HL-60/S4 (cell line): Measurements from ENCODE around the gene TMED10.

Experiments
- in situ Hi-C: fragments of 300-500 bp; cut with MboI; formaldehyde crosslinking; loops from 2 replicates; pipeline ENCODE4 v1.14.3; 2022; ENCODE audit warnings: low sequenced_read_pairs

Gene TMED10

DNA sequence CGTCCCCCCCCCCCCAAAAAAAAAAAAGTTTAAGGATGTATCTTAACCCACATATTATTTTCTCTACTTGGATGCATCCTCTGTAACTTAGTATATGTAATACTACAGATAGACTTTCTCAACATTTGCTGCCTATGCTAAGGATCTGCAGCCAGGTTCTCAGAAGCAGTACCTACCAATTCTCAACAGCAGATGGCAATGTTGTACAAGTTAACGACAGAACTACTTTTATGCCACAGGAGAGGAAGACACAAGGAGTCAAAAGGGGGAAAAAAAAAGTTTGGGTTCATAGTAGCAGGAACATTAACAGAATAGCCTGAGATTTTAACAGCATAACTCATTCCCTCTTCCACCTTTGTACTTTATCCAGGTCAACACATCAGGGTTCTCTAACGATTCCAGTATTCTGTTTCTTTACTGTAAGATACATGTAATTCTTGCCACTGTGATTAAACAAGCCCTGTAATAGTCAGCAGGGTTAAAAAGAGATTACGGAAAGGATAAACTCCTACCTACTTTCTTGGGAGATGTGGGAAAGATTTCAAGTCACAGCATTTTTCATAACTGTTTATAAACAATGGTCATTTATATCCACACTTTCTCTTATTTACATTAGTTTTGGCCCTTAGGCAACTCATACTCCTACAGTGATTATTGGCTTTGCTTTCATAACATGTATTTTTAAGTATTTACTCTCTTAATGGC lies 43.9 kb downstream of the TMED10 start:
- in situ Hi-C loops: loop anchor here (5.0 to 25.0 kb wide), 2 partner anchors 170 to 355 kb away; no protein-coding TSS in a partner anchor

DNA sequence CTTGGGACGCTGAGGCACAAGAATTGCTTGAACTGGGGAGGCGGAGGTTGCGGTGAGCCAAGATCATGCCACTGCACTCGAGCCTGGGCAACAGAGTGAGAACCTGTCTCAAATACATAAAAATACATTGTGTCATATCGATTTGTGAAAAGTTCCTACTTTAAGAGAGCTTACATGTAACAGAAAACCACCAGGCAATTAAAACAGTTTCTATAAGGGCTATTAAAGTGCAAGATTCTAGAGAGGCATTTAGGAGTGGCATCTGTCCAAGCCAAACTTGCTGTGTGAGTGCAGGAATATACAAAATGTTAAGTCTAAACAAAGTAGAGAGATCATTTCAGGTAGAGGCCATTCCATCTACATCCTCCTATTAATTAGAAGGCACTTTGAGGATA lies 47.8 kb downstream of the TMED10 start:
- in situ Hi-C loops: loop anchor here (25.0 kb wide), 1 partner anchor 359 kb away; no protein-coding TSS in a partner anchor

GRCh38 chr14:75127903-75128595 lies 48.4 kb downstream of the TMED10 start:
- in situ Hi-C loops: loop anchor here (25.0 kb wide), 1 partner anchor 359 kb away; no protein-coding TSS in a partner anchor

- in situ Hi-C loops: loop anchor here (25.0 kb wide), 1 partner anchor 360 kb away; no protein-coding TSS in a partner anchor
Observed at GRCh38 chr14:75127474-75127820, 49.0 kb downstream of the TMED10 start.

- in situ Hi-C loops: loop anchor here (25.0 kb wide), 1 partner anchor 360 kb away; no protein-coding TSS in a partner anchor
Observed at GRCh38 chr14:75126679-75127473, 49.5 kb downstream of the TMED10 start, which contains the start of gene NEK9. TSS of gene NEK9 (minus strand) at chr14:75127048. CDS start at chr14:75126921, 127 bp downstream.

GRCh38 chr14:75126121-75126544 lies 50.3 kb downstream of the TMED10 start:
- in situ Hi-C loops: loop anchor here (25.0 kb wide), 1 partner anchor 361 kb away; no protein-coding TSS in a partner anchor

DNA sequence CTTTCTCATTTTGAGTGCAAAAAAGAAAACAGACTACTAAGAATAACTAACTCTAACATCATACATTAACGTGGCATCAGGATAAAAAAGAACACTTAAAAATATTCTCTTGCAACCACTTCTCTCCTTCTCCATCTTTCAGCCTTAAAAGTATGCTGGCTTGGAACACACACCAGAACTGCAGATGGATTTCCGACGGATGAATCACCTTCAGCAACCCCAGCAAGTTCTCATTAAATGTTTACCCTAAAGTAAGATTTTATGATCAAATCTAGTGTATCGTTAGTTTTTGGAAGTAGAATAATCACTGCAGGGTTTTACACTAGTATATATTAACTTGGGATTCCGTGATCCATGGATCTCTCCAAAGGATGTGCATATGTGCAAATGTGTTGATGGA lies 50.8 kb downstream of the TMED10 start:
- in situ Hi-C loops: loop anchor here (25.0 kb wide), 1 partner anchor 362 kb away; no protein-coding TSS in a partner anchor

- in situ Hi-C loops: no loop called here
Observed at GRCh38 chr14:75123991-75124390, 52.4 kb downstream of the TMED10 start.

GRCh38 chr14:75121552-75121951 lies 54.9 kb downstream of the TMED10 start:
- in situ Hi-C loops: no loop called here

DNA sequence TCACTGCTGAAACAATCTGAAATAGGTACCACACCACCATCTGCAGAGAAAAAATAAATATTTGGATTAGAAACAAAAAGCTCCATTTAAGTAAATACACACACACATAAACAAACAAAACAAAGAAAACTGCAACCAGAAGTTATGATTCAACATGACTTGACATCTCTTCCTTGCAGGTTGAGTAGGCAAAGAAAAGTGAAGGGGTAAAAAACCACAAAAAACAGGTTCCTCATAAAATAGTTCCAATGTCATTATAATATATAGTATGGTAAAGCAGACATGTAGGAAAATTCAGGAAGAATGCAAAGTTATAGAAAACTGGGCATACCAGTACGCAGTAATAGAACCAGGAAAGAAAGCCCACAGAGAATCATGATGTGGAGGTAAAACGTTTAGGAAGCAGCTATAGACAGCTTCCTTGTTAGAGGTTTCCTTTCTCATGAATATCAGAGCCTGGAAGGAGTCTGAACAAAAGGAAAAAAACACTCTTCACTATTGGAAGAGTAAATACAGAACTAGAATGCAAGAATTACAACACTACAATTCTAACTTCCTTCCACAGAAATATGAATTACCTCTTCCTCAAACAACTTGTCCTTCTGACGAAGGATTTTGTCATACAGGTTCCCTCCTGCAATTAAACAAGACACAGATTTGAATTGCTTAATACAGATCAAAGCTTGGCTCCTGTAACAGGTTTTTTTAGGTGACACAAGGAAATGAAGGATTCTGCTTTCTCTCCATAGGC lies 55.7 kb downstream of the TMED10 start:
- in situ Hi-C loops: no loop called here

- in situ Hi-C loops: no loop called here
Observed at GRCh38 chr14:75119056-75119455, 57.4 kb downstream of the TMED10 start.

- in situ Hi-C loops: no loop called here
Observed at GRCh38 chr14:75113932-75114539, 62.4 kb downstream of the TMED10 start.

- in situ Hi-C loops: no loop called here
Observed at GRCh38 chr14:75109877-75110276, 66.5 kb downstream of the TMED10 start.

- in situ Hi-C loops: no loop called here
Observed at GRCh38 chr14:75107186-75107585, 69.2 kb downstream of the TMED10 start.

GRCh38 chr14:75101491-75101890 lies 74.9 kb downstream of the TMED10 start:
- in situ Hi-C loops: no loop called here

GRCh38 chr14:75098682-75099081 lies 77.7 kb downstream of the TMED10 start:
- in situ Hi-C loops: loop anchor here (25.0 kb wide), 1 partner anchor 186 kb away; the partner anchor contains the start of gene RPS6KL1

- in situ Hi-C loops: loop anchor here (25.0 kb wide), 1 partner anchor 186 kb away; the partner anchor contains the start of gene RPS6KL1
Observed at GRCh38 chr14:75098212-75098611, 78.2 kb downstream of the TMED10 start.

DNA sequence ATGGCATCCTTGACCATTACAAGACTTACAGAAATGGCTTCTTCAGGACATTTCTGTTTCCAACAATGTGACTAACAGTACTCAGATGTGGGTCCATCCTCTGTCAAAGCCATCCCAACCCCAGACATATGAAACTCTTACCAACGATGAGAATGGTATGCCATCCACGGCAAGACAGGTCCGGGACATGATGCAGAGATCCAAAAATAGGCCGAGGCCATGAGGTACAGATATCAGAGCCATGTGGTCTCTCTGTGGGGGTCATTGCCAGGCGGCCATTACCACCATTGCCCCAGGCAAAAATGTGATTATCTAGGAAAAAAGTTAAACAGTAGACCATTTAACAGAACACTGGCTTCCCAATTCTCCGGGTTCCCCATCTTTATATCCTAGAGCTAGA lies 79.5 kb downstream of the TMED10 start:
- in situ Hi-C loops: loop anchor here (25.0 kb wide), 1 partner anchor 185 kb away; the partner anchor contains the start of gene RPS6KL1

DNA sequence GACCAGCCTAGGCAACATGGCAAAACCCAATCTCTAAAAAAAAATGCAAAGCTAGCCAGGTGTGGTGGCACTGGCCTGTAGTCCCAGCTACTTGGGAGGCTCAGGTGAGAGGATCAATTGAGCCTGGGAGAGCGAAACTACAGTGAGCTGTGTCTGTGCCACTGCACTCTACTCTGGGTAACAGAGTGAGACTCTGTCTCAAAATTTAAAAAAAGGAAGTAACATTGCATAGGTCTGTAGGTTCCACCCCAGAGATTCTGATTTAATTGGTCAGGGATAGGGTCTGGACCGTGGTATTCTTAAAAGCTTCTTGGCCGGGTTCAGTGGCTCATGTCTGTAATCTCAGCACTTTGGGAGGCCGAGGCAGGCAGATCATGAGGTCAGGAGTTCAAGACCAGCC lies 80.7 kb downstream of the TMED10 start:
- in situ Hi-C loops: loop anchor here (25.0 kb wide), 1 partner anchor 183 kb away; the partner anchor contains the start of gene RPS6KL1
